SK-N-MC (cell line): Measurements from ENCODE around the gene ZRANB1.

Experiments
- DNase-seq: peaks from one replicate; pipeline ENCODE4 v3.0.0-alpha.2; 2011; ENCODE audit warnings: low read depth, low spot score
- H3K27ac ChIP-seq: fragments of 200-600 bp; sonication (generic); 2 replicates; pipeline ENCODE4 v1.5.1; 2016; ENCODE audit warnings: mixed run types
- H3K36me3 ChIP-seq: fragments of 200-600 bp; sonication (generic); 2 replicates; pipeline ENCODE4 v1.6.1; 2017; ENCODE audit warnings: antibody characterized with exemption, low read length, mixed read lengths; ENCODE audit not compliant: insufficient read depth
- H3K4me3 ChIP-seq: fragments of 200-600 bp; sonication (generic); 2 replicates; pipeline ENCODE4 v1.5.1; 2016
- H3K9ac ChIP-seq: fragments of 200-600 bp; sonication (generic); 2 replicates; pipeline ENCODE4 v1.8.0; 2017; ENCODE audit warnings: mixed run types, mixed read lengths; ENCODE audit not compliant: insufficient read length
- H3K9me3 ChIP-seq: fragments of 200-600 bp; sonication (generic); 2 replicates; pipeline ENCODE4 v1.6.1; 2017; ENCODE audit warnings: low read depth, mild to moderate bottlenecking, antibody characterized with exemption, low read length, moderate library complexity, mixed read lengths
- EZH2 ChIP-seq: fragments of 200-600 bp; sonication (generic); IDR thresholded peaks from one replicate; pipeline ENCODE4 v1.6.1; 2017; ENCODE audit warnings: antibody characterized with exemption
- FOXP2 ChIP-seq: optimal IDR thresholded peaks from 2 replicates; pipeline ENCODE3; 2011; ENCODE audit warnings: mild to moderate bottlenecking, moderate library complexity; ENCODE audit not compliant: insufficient read depth; ENCODE audit errors: extremely low read length, control extremely low read depth
- POLR2AphosphoS5 ChIP-seq: IDR thresholded peaks from 2 replicates; pipeline ENCODE4 v1.6.1; 2012; ENCODE audit warnings: mild to moderate bottlenecking, low read depth, low read length, borderline replicate concordance

ZRANB1 gene

GRCh38 chr10:125035136-125035535 is 93.2 kb downstream of the ZRANB1 start:
- Histone ChIP-seq H3K36me3 (no peaks in the 10 kb centered on the region), H3K9ac (no peak overlapping the region), H3K4me3 (no peak overlapping the region), H3K27ac (no peak overlapping the region), H3K9me3 (no peaks in the 10 kb centered on the region)
- TF ChIP-seq POLR2AphosphoS5 (no peak), EZH2 (no peak), FOXP2 (no peak)
- no peak for DNase-seq

GRCh38 chr10:125035588-125036295 is 93.8 kb downstream of the ZRANB1 start:
- no peak for TF ChIP-seq EZH2
- no peak for TF ChIP-seq FOXP2
- no peak for TF ChIP-seq POLR2AphosphoS5
- Histone ChIP-seq H3K36me3 (no peaks in the 10 kb centered on the region), H3K27ac (0 out of 2 replicates have a peak overlapping the region, but pooled peaks have one; percentile 13), H3K9me3 (no peaks in the 10 kb centered on the region), H3K4me3 (no peak overlapping the region), H3K9ac (no peak overlapping the region)
- DNase-seq: no peak

GRCh38 chr10:125037145-125037877 is 95.4 kb downstream of the ZRANB1 start:
- TF ChIP-seq EZH2: no peak
- no peak for TF ChIP-seq FOXP2
- TF ChIP-seq POLR2AphosphoS5: no peak
- no peak for DNase-seq
- Histone ChIP-seq H3K9me3 (no peaks in the 10 kb centered on the region), H3K9ac (peak overlapping the region; percentile 15), H3K4me3 (no peak overlapping the region; the same call in 1 of the 2 replicates), H3K36me3 (no peaks in the 10 kb centered on the region), H3K27ac (peak overlapping the region; percentile 78)
